ENCODE data around the gene MBNL3. TPM values are rescaled to one million over a fixed set of nuclear protein-coding genes. Genes with fewer than 3 reads are reported as not detected.

Gene MBNL3
- total and polyA plus RNA-seq, 2 donors (not counting 3 experiments of a cell fraction or from before 2014, with no cell fraction given): 1.8 to 5.6 TPM

DNA sequence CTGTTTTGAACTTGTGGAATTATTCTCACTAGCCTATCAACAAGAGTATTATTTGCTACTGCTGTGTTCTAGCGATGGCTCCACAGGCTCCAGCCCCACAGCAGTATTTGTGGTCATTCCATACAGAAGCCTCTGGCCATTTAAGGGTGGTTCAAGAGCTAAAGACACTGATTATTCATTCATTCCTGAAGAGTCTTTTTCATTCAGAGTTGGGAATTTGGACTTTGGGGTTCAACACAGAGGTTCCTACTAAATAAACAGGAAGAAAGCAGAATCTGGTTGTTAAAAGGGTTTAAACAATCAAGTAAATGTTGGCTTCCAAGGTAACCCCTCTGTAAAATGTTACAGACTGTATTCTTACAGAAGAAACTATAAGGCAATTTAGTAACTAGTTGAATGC lies 4.3 kb upstream of the MBNL3 start:
- CTCF ChIA-PET: no interaction called here
- no peaks in the 10 kb centered on the region for H3K79me2 ChIP-seq (ENCODE audit: control insufficient read depth, insufficient read depth, low read length)
- no TSS peak for BruUV-seq (replicated peaks)

More for the DNA sequence above, 4.3 kb upstream of the MBNL3 start:
- Histone ChIP-seq H3K4me3 (replicated peaks in 1 of 3; ENCODE audit: insufficient read depth in 1 of 3, low read depth in 1 of 3, low read length in 3 of 3) (no peak overlapping the region), H3K4me2 (ENCODE audit: insufficient read depth, low read length) (no peak overlapping the region), H3K27me3 (ENCODE audit: control insufficient read depth in 2 of 2, insufficient read depth in 2 of 2, low read length in 2 of 2) (peaks cover 0 to 7% of the 10 kb centered on the region in 2 experiments), H3K4me1 (ENCODE audit: control insufficient read depth, extremely low read depth, insufficient read depth, low read length) (peaks cover 3% of the 10 kb centered on the region), H2AFZ (ENCODE audit: low read depth, low read length) (no peak overlapping the region), H3K36me3 (ENCODE audit: control insufficient read depth in 2 of 2, extremely low read depth in 1 of 2, insufficient read depth in 2 of 2, low read length in 2 of 2) (no peaks in the 10 kb centered on the region), H4K20me1 (replicated peaks; ENCODE audit: control insufficient read depth, extremely low read depth, insufficient read depth, low read length) (no peaks in the 10 kb centered on the region), H3K9me1 (replicated peaks; ENCODE audit: control insufficient read depth, extremely low read depth, insufficient read depth, low read length) (no peaks in the 10 kb centered on the region), H3K9me3 (replicated peaks; ENCODE audit: control insufficient read depth, insufficient read depth, low read length) (no peaks in the 10 kb centered on the region), H3K9ac (replicated peaks; ENCODE audit: extremely low read depth, insufficient read depth, low read length) (no peak overlapping the region), H3K27ac (ENCODE audit: insufficient read depth, low read depth, low read length) (no peak overlapping the region)
- dilution Hi-C loops (cut with MboI; ENCODE audit: extremely low pct_ligation_motif_present, low sequenced_read_pairs) (no loop called here), intact Hi-C loops (cut with micrococcal nuclease) (no loop called here)
- FAIRE-seq: no peak
- no peak for DNase-seq (ENCODE audit: low read depth, low spot score)
- TF ChIP-seq, protein P1, sequence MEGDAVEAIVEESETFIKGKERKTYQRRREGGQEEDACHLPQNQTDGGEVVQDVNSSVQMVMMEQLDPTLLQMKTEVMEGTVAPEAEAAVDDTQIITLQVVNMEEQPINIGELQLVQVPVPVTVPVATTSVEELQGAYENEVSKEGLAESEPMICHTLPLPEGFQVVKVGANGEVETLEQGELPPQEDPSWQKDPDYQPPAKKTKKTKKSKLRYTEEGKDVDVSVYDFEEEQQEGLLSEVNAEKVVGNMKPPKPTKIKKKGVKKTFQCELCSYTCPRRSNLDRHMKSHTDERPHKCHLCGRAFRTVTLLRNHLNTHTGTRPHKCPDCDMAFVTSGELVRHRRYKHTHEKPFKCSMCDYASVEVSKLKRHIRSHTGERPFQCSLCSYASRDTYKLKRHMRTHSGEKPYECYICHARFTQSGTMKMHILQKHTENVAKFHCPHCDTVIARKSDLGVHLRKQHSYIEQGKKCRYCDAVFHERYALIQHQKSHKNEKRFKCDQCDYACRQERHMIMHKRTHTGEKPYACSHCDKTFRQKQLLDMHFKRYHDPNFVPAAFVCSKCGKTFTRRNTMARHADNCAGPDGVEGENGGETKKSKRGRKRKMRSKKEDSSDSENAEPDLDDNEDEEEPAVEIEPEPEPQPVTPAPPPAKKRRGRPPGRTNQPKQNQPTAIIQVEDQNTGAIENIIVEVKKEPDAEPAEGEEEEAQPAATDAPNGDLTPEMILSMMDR (IDR thresholded peaks at IDR 0.05; ENCODE audit: extremely low read depth in 1 of 2, insufficient read depth in 1 of 2, low read depth in 1 of 2, low read length in 2 of 2): no peak
- TF ChIP-seq GATA2 (IDR thresholded peaks at IDR 0.05; ENCODE audit: insufficient read depth, insufficient read length, low read depth, low read length): no peak
- no peak for TF ChIP-seq MYC (IDR thresholded peaks at IDR 0.05; ENCODE audit: low read depth, low read length)
- no peak for TF ChIP-seq JUN (IDR thresholded peaks at IDR 0.05; ENCODE audit: borderline replicate concordance, insufficient read depth, insufficient read length, low read depth)
- TF ChIP-seq POLR2A (IDR thresholded peaks at IDR 0.05; ENCODE audit: low read depth, low read length): no peak
- no peak for TF ChIP-seq POLR2AphosphoS5 (IDR thresholded peaks at IDR 0.05; ENCODE audit: insufficient read depth, low read depth, low read length)
- TF ChIP-seq, protein P2, sequence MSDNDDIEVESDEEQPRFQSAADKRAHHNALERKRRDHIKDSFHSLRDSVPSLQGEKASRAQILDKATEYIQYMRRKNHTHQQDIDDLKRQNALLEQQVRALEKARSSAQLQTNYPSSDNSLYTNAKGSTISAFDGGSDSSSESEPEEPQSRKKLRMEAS (IDR thresholded peaks at IDR 0.05; ENCODE audit: insufficient read depth, insufficient read length): no peak
- TF ChIP-seq EZH2 (IDR thresholded peaks at IDR 0.05; ENCODE audit: borderline replicate concordance, low read depth, low read length, severe bottlenecking): no peak
- TF ChIP-seq FOS (IDR thresholded peaks at IDR 0.05; ENCODE audit: borderline replicate concordance, insufficient read depth, low read length): no peak
- POLR2A ChIA-PET: no interaction called here
